ENCODE data around the gene IL36B. TPM values are rescaled to one million over a fixed set of nuclear protein-coding genes. Genes with fewer than 3 reads are reported as not detected.

IL36B gene
- total and polyA plus RNA-seq, 5 donors from 2014 or later, result not detected

DNA sequence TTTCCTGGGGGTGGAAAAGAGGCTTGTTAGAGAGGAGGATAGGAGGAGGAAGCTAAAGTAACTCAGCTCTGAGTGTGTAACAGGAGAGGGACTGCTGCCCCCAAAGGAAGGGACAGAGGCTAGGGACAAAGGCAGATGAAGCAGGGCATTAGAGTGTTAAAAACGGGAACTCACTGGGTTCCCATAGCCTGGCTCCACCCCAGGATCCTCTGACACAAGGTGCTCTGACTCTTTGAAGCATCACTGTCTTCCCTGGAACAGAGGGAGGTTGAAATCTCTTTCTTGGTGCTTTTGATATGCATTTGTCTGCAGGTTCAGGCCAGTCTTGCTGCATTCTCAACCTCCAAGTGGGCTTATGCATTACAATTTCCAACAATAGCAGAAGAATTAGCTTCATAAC is 24.6 kb downstream of the IL36B start:
- peaks cover 40% of the 10 kb centered on the region for H3K27me3 ChIP-seq (ENCODE audit: control insufficient read depth, insufficient read depth, low read length)
- H3K4me1 ChIP-seq (ENCODE audit: control insufficient read depth, insufficient read depth, low read length, poor library complexity, severe bottlenecking), result no peaks in the 10 kb centered on the region
- H3K9me3 ChIP-seq (ENCODE audit: control insufficient read depth in 2 of 2, low read length in 2 of 2), result no peaks in the 10 kb centered on the region
- DNase-seq, result no peak
- H3K36me3 ChIP-seq (ENCODE audit: control insufficient read depth, insufficient read depth, low read length), result no peaks in the 10 kb centered on the region
- H3K9me3 Mint-ChIP-seq, result peaks cover 0 to 1% (median 0%) of the 10 kb centered on the region in 7 donors
- no peak overlapping the region for H3K4me3 ChIP-seq (ENCODE audit: low read depth, low read length)
- no peaks in the 10 kb centered on the region for H3K36me3 Mint-ChIP-seq
- peaks cover 44% of the 10 kb centered on the region for H3K27me3 Mint-ChIP-seq
- H3K4me3 Mint-ChIP-seq, result no peak overlapping the region
- no peak for ATAC-seq (ENCODE audit: low read depth in 2 of 2)
- H3K27ac Mint-ChIP-seq, result no peak overlapping the region
- no peak overlapping the region for H3K27ac ChIP-seq (ENCODE audit: insufficient read depth, low read length, poor library complexity, severe bottlenecking)
- no peaks in the 10 kb centered on the region for H3K4me1 Mint-ChIP-seq

DNA sequence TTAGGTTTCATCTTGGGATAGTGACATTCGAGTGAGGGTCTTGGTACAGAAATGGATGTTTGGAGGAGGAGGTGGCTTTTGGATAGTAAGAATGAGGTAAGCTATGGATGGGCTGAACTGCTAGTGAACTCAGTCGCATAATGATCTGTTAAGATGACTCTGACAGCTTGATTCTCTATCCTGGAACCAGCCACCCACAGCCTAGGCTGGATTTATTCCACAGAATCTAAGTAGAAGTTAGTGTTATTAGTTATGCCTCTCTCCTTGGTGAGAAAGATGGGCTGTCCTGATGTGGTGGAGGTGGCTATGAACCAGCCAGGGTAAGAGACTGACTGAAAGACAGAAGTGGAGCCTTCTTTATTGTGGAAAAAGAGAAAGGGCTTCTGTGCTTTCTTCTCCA is 25.0 kb downstream of the IL36B start:
- no peaks in the 10 kb centered on the region for H3K9me3 ChIP-seq (ENCODE audit: control insufficient read depth in 2 of 2, low read length in 2 of 2)
- Mint-ChIP-seq H3K4me3 (no peak overlapping the region), H3K27me3 (peaks cover 44% of the 10 kb centered on the region), H3K9me3 (peaks cover 0 to 1% (median 0%) of the 10 kb centered on the region in 7 donors), H3K36me3 (no peaks in the 10 kb centered on the region), H3K4me1 (no peaks in the 10 kb centered on the region), H3K27ac (no peak overlapping the region)
- H3K4me3 ChIP-seq (ENCODE audit: low read depth, low read length), result no peak overlapping the region
- DNase-seq, result no peak
- no peaks in the 10 kb centered on the region for H3K36me3 ChIP-seq (ENCODE audit: control insufficient read depth, insufficient read depth, low read length)
- H3K4me1 ChIP-seq (ENCODE audit: control insufficient read depth, insufficient read depth, low read length, poor library complexity, severe bottlenecking), result no peaks in the 10 kb centered on the region
- ATAC-seq (ENCODE audit: low read depth in 2 of 2), result no peak
- H3K27me3 ChIP-seq (ENCODE audit: control insufficient read depth, insufficient read depth, low read length), result peaks cover 43% of the 10 kb centered on the region
- H3K27ac ChIP-seq (ENCODE audit: insufficient read depth, low read length, poor library complexity, severe bottlenecking), result no peak overlapping the region

DNA sequence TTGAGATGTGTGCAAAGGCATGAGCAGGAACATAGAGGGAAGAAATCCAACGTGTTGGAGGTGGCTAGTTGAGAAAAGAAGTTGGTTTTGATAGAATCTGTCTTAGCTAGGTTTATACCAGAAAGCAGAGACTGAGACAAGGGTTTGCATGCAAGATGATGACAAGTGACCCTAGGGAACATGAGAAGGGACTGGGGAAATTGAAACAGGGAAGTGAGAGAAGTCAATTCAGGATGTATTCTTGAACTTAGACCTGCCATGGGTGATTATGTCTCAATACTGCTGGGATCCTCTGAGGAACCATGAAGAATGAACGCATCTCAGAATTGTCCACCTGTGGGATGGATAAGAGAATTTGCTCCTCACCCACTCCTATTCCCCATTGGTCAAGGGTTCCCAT is 26.9 kb downstream of the IL36B start:
- Histone ChIP-seq H3K27ac (ENCODE audit: insufficient read depth, low read length, poor library complexity, severe bottlenecking) (no peak overlapping the region), H3K36me3 (ENCODE audit: control insufficient read depth, insufficient read depth, low read length) (no peaks in the 10 kb centered on the region), H3K9me3 (ENCODE audit: control insufficient read depth in 2 of 2, low read length in 2 of 2) (no peaks in the 10 kb centered on the region), H3K27me3 (ENCODE audit: control insufficient read depth, insufficient read depth, low read length) (peaks cover 41% of the 10 kb centered on the region), H3K4me1 (ENCODE audit: control insufficient read depth, insufficient read depth, low read length, poor library complexity, severe bottlenecking) (no peaks in the 10 kb centered on the region), H3K4me3 (ENCODE audit: low read depth, low read length) (no peak overlapping the region)
- Mint-ChIP-seq H3K4me1 (no peaks in the 10 kb centered on the region), H3K27me3 (peaks cover 44% of the 10 kb centered on the region), H3K4me3 (no peak overlapping the region), H3K27ac (no peak overlapping the region), H3K36me3 (no peaks in the 10 kb centered on the region), H3K9me3 (peaks cover 0 to 3% (median 0%) of the 10 kb centered on the region in 7 donors)
- ATAC-seq (ENCODE audit: low read depth in 2 of 2) (no peak), DNase-seq (no peak)

DNA sequence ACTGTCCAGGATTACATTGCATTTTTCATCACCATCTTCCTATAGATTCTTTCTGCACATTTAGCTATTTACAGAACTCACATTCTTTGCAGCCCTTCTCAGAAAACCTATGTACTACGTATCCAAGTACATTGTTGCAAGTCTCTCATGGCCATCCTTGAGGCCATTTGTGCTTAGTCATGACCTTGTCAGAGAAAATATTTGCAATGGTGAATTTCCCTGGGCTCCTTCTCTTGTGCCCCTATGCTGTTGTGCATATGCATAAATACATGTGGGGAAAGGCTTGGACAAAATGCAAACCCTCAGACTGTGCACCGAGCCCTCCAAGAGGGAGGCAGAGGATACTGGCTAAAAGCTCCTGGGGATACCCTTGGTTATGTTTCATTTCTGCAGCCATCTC is 27.9 kb downstream of the IL36B start:
- DNase-seq, result no peak
- Mint-ChIP-seq H3K27me3 (peaks cover 42% of the 10 kb centered on the region), H3K9me3 (peaks cover 0 to 3% (median 0%) of the 10 kb centered on the region in 7 donors), H3K4me3 (no peak overlapping the region), H3K4me1 (no peaks in the 10 kb centered on the region), H3K27ac (no peak overlapping the region), H3K36me3 (no peaks in the 10 kb centered on the region)
- Histone ChIP-seq H3K9me3 (ENCODE audit: control insufficient read depth in 2 of 2, low read length in 2 of 2) (no peaks in the 10 kb centered on the region), H3K36me3 (ENCODE audit: control insufficient read depth, insufficient read depth, low read length) (no peaks in the 10 kb centered on the region), H3K4me3 (ENCODE audit: low read depth, low read length) (no peak overlapping the region), H3K27ac (ENCODE audit: insufficient read depth, low read length, poor library complexity, severe bottlenecking) (no peak overlapping the region), H3K27me3 (ENCODE audit: control insufficient read depth, insufficient read depth, low read length) (peaks cover 37% of the 10 kb centered on the region), H3K4me1 (ENCODE audit: control insufficient read depth, insufficient read depth, low read length, poor library complexity, severe bottlenecking) (no peaks in the 10 kb centered on the region)
- ATAC-seq (ENCODE audit: low read depth in 2 of 2), result no peak

DNA sequence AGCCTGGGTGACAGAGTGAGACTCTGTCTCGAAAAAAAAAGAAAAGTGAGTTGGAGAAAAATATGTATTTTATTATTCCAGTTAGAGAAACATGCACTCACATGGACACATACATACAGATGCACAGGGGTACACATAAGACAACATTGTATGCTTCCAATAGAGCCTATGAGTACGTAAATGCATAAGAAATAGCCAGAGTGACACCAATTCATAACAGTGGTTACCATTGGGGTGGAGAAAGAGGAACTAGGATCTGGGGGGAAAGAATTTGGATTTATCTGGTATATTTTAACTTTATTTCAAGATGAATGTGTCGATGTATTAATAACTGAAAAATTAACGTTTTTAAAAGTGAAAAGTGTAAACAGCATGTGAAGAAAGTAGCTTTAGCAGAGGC is 31.4 kb downstream of the IL36B start:
- no peaks in the 10 kb centered on the region for H3K4me1 ChIP-seq (ENCODE audit: control insufficient read depth, insufficient read depth, low read length, poor library complexity, severe bottlenecking)
- H3K27me3 Mint-ChIP-seq, result peaks cover 42% of the 10 kb centered on the region

DNA sequence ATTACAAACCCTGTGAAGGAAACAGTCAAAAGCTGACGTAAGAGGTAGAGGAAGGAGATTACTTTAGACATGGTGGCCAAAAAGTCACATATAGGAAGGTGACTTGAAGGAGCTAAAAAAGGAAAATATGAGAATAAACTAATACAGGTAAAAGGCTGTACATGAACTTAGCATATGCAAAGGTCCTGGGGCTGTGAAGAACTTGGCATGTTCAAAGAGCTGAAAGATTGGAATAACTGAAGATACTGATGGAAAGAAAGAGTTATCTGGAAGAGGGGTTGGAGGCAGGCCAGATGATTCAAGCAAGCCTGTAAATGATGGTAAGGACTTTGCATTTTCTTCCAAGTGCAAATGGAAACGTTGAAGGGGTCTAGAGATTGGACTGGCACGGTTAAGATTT is 34.2 kb downstream of the IL36B start:
- ATAC-seq (ENCODE audit: low read depth in 2 of 2) (no peak), DNase-seq (no peak)
- no peaks in the 10 kb centered on the region for H3K9me3 ChIP-seq (ENCODE audit: control insufficient read depth in 2 of 2, low read length in 2 of 2)
- Mint-ChIP-seq H3K4me1 (peaks cover 0 to 11% (median 2%) of the 10 kb centered on the region in 4 donors), H3K27ac (no peak overlapping the region), H3K4me3 (no peak overlapping the region), H3K27me3 (peaks cover 46% of the 10 kb centered on the region), H3K36me3 (peaks cover 3% of the 10 kb centered on the region), H3K9me3 (peaks cover 2 to 10% (median 5%) of the 10 kb centered on the region in 7 donors)
- H3K27me3 ChIP-seq (ENCODE audit: control insufficient read depth, insufficient read depth, low read length), result peaks cover 14% of the 10 kb centered on the region
- no peak overlapping the region for H3K27ac ChIP-seq (ENCODE audit: insufficient read depth, low read length, poor library complexity, severe bottlenecking)
- H3K4me3 ChIP-seq (ENCODE audit: low read depth, low read length), result no peak overlapping the region
- no peaks in the 10 kb centered on the region for H3K36me3 ChIP-seq (ENCODE audit: control insufficient read depth, insufficient read depth, low read length)
- H3K4me1 ChIP-seq (ENCODE audit: control insufficient read depth, insufficient read depth, low read length, poor library complexity, severe bottlenecking), result no peaks in the 10 kb centered on the region

More for the DNA sequence above, 31.4 kb downstream of the IL36B start:
- no peak overlapping the region for H3K4me3 ChIP-seq (ENCODE audit: low read depth, low read length)
- ATAC-seq (ENCODE audit: low read depth in 2 of 2), result no peak
- peaks cover 2 to 10% (median 5%) of the 10 kb centered on the region in 7 donors for H3K9me3 Mint-ChIP-seq
- peak overlapping the region in 1 of 4 donors; percentile 3 for H3K4me3 Mint-ChIP-seq
- peaks cover 3% of the 10 kb centered on the region for H3K36me3 Mint-ChIP-seq
- H3K36me3 ChIP-seq (ENCODE audit: control insufficient read depth, insufficient read depth, low read length), result no peaks in the 10 kb centered on the region
- H3K27ac Mint-ChIP-seq, result no peak overlapping the region
- H3K9me3 ChIP-seq (ENCODE audit: control insufficient read depth in 2 of 2, low read length in 2 of 2), result no peaks in the 10 kb centered on the region
- H3K4me1 Mint-ChIP-seq, result peaks cover 0 to 3% (median 1%) of the 10 kb centered on the region in 4 donors
- DNase-seq, result no peak
- no peak overlapping the region for H3K27ac ChIP-seq (ENCODE audit: insufficient read depth, low read length, poor library complexity, severe bottlenecking)
- H3K27me3 ChIP-seq (ENCODE audit: control insufficient read depth, insufficient read depth, low read length), result peaks cover 29% of the 10 kb centered on the region

DNA sequence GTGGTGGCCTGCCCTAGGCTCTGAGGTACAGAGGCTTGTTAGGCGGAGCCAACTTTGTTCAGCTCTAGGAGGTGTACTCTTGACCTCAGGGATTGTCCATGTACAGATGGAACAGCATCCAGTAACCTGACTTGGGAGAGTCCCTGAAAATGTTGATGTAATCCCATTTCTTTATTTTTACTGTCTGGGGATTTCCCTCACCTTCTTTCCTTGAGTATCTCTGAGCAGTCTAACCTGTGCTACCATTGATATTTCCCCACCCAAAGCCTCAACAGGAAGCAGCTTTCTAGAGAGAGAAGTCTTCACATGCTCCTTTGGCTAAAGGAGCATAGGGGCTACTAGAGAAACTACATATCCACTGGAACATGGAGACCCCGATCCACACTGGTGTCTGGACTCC is 37.0 kb downstream of the IL36B start:
- H3K4me1 ChIP-seq (ENCODE audit: control insufficient read depth, insufficient read depth, low read length, poor library complexity, severe bottlenecking), result no peaks in the 10 kb centered on the region
- H3K36me3 Mint-ChIP-seq, result peaks cover 3% of the 10 kb centered on the region
- H3K9me3 Mint-ChIP-seq, result peaks cover 2 to 10% (median 5%) of the 10 kb centered on the region in 7 donors
- H3K36me3 ChIP-seq (ENCODE audit: control insufficient read depth, insufficient read depth, low read length), result no peaks in the 10 kb centered on the region
- ATAC-seq (ENCODE audit: low read depth in 2 of 2), result no peak
- H3K4me1 Mint-ChIP-seq, result peaks cover 0 to 11% (median 2%) of the 10 kb centered on the region in 4 donors
- peaks cover 53% of the 10 kb centered on the region for H3K27me3 Mint-ChIP-seq
- no peak overlapping the region for H3K4me3 Mint-ChIP-seq
- no peaks in the 10 kb centered on the region for H3K9me3 ChIP-seq (ENCODE audit: control insufficient read depth in 2 of 2, low read length in 2 of 2)
- H3K27me3 ChIP-seq (ENCODE audit: control insufficient read depth, insufficient read depth, low read length), result peaks cover 10% of the 10 kb centered on the region
- H3K27ac ChIP-seq (ENCODE audit: insufficient read depth, low read length, poor library complexity, severe bottlenecking), result no peak overlapping the region
- no peak for DNase-seq
- no peak overlapping the region for H3K27ac Mint-ChIP-seq
- H3K4me3 ChIP-seq (ENCODE audit: low read depth, low read length), result no peak overlapping the region

DNA sequence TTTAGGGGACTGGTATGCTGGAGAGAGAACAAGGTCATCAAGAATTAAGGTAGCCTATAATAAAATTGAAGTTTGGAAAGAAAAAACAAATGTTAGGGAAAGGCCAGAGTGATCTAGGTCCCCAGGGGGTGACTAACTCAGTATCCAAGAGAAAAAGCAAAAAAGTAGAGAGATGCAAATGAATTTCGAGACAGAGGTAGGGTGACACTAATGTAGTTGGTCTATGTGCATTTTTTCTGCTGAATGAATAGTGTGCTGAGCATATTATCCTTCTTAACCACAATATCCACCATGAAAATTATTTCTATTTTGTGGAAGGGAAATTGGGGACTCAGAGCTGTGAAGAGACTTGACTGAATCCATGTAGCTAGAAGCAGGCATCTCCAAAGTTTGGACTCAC is 37.6 kb downstream of the IL36B start:
- Mint-ChIP-seq H3K27ac (no peak overlapping the region), H3K4me1 (peaks cover 0 to 11% (median 2%) of the 10 kb centered on the region in 4 donors), H3K36me3 (peaks cover 3% of the 10 kb centered on the region), H3K27me3 (peaks cover 55% of the 10 kb centered on the region), H3K4me3 (no peak overlapping the region), H3K9me3 (peaks cover 2 to 10% (median 5%) of the 10 kb centered on the region in 7 donors)
- H3K4me3 ChIP-seq (ENCODE audit: low read depth, low read length), result no peak overlapping the region
- no peak overlapping the region for H3K27ac ChIP-seq (ENCODE audit: insufficient read depth, low read length, poor library complexity, severe bottlenecking)
- no peaks in the 10 kb centered on the region for H3K36me3 ChIP-seq (ENCODE audit: control insufficient read depth, insufficient read depth, low read length)
- no peaks in the 10 kb centered on the region for H3K9me3 ChIP-seq (ENCODE audit: control insufficient read depth in 2 of 2, low read length in 2 of 2)
- ATAC-seq (ENCODE audit: low read depth in 2 of 2) (no peak), DNase-seq (no peak)
- H3K4me1 ChIP-seq (ENCODE audit: control insufficient read depth, insufficient read depth, low read length, poor library complexity, severe bottlenecking), result no peaks in the 10 kb centered on the region
- H3K27me3 ChIP-seq (ENCODE audit: control insufficient read depth, insufficient read depth, low read length), result peaks cover 10% of the 10 kb centered on the region

Data from CD4-positive, CD25-positive, alpha-beta regulatory T cell (primary cell).